GM12891 (cell line): Measurements from ENCODE around the gene LY6G6F.

Source experiments
- DNase-seq: peaks from one replicate; pipeline ENCODE4 v3.0.0; 2011; ENCODE audit warnings: low spot score; ENCODE audit not compliant: insufficient read length
- FAIRE-seq: peaks from 2 replicates; lab custom pipeline; 2011; peaks lifted over from hg19 to GRCh38; lab: Jason Lieb, UNC
- PAX5 ChIP-seq: IDR thresholded peaks from 2 replicates; pipeline ENCODE4 v1.6.1; 2011; ENCODE audit warnings: low read length, moderate library complexity, mild to moderate bottlenecking; ENCODE audit not compliant: insufficient read depth, severe bottlenecking
- POLR2A ChIP-seq: IDR thresholded peaks from 2 replicates; pipeline ENCODE4 v1.6.1; 2011; ENCODE audit warnings: low read depth, low read length, control low read depth
- POLR2AphosphoS5 ChIP-seq: IDR thresholded peaks from 2 replicates; pipeline ENCODE4 v1.6.1; 2011; ENCODE audit warnings: low read depth, low read length, control low read depth
- POU2F2 ChIP-seq: IDR thresholded peaks from 2 replicates; pipeline ENCODE4 v1.6.1; 2011; ENCODE audit warnings: low read depth, mild to moderate bottlenecking, control low read depth, low read length, moderate library complexity
- SPI1 ChIP-seq: IDR thresholded peaks from 2 replicates; pipeline ENCODE4 v1.6.1; 2011; ENCODE audit warnings: low read depth, low read length, control low read depth
- TAF1 ChIP-seq: IDR thresholded peaks from 2 replicates; pipeline ENCODE4 v1.6.1; 2011; ENCODE audit warnings: low read depth, low read length, control low read depth

LY6G6F gene

DNA sequence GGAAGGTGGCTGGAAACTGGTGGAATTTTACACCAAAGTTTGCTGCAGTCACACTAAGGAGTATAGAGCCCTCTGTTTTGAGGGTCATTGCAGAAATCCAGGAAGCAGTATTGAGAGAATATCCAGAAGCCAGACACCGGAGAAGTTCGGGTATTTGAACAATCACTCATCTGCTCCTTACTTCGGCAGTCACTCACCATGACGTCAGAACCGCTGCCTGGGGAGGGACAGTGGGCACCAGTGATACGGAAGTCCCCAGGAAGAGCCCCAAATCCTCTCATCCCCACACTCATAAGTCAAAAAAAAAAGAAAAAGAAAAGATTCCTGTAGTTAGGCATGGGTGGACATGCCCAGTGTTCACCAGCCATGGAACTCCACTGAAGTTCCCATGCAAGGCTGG, 29.8 kb upstream of the LY6G6F start:
- DNase-seq (no peak), FAIRE-seq (no peak)
- TF ChIP-seq POU2F2 (no peak), PAX5 (no peak), SPI1 (no peak)

DNA sequence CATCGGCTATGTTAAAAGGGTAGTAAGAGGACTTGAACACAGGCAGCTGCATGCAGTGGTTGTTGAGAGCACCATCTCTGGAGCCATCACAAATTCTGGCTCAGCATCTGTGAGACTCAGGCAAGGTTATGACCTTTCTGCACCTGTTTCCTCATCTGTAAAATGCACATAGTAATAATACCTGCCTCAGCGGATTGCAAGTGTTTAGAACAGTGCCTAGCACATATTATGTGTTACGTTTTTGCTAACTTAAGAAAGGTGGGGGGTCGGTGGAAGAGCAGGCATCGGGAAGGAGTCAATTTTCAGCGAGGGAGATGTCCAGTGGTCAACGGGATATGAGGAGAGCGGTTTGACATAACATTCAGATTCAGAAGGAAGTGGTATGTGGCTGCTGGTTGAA, 28.7 kb upstream of the LY6G6F start:
- FAIRE-seq (no peak), DNase-seq (no peak)
- no peak for TF ChIP-seq POLR2AphosphoS5
- no peak for TF ChIP-seq SPI1
- TF ChIP-seq PAX5, result no peak
- TF ChIP-seq POU2F2, result no peak
- no peak for TF ChIP-seq TAF1
- no peak for TF ChIP-seq POLR2A

- peak; percentile 52 for DNase-seq
- TF ChIP-seq POLR2A (no peak), SPI1 (peak; percentile 27)
- FAIRE-seq, result peak; percentile 91
Observed at GRCh38 chr6:31680226-31681134, 26.2 kb upstream of the LY6G6F start, which contains the start of gene LY6G5C. LY6G5C (minus strand) TSS chr6:31681067; CDS start chr6:31680373, 694 bp downstream.

- FAIRE-seq (no peak), DNase-seq (peak; percentile 60)
- TF ChIP-seq SPI1, result no peak
- TF ChIP-seq TAF1, result 0 out of 2 replicates have a peak, but pooled peaks have one; percentile 12
Observed at GRCh38 chr6:31681135-31681671, 25.5 kb upstream of the LY6G6F start.

GRCh38 chr6:31683591-31683990, 23.1 kb upstream of the LY6G6F start:
- DNase-seq, result no peak
- no peak for FAIRE-seq
- no peak for TF ChIP-seq PAX5
- no peak for TF ChIP-seq POLR2AphosphoS5
- no peak for TF ChIP-seq POLR2A
- TF ChIP-seq TAF1, result no peak
- TF ChIP-seq SPI1, result no peak
- no peak for TF ChIP-seq POU2F2

GRCh38 chr6:31686483-31686882, 20.2 kb upstream of the LY6G6F start:
- FAIRE-seq (no peak), DNase-seq (no peak)
- TF ChIP-seq POLR2AphosphoS5 (no peak), SPI1 (no peak), TAF1 (no peak), POLR2A (no peak), POU2F2 (no peak), PAX5 (no peak)

DNA sequence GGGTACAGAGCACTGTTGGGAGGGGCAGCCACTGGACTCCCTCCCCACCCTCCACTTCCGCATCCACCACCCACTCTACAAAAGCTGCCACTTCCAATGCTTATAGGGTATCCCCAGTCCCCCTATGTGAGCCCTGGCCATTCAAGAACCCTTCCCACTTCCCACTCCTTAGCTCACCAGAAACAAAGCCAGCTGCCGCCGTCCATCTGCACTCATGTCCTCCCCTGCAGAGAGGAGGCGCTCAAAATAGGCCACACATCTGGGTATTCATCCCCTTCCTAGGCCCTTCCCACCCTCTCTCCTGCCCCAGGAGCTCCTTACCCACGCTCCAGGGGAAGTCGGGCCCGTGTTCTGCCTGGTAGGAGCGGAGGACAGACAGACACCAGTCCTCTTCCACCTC, 19.3 kb upstream of the LY6G6F start:
- TF ChIP-seq POLR2AphosphoS5, result no peak
- TF ChIP-seq PAX5, result no peak
- TF ChIP-seq POU2F2, result no peak
- TF ChIP-seq SPI1, result no peak
- TF ChIP-seq POLR2A, result no peak
- no peak for TF ChIP-seq TAF1
- no peak for DNase-seq
- no peak for FAIRE-seq

- FAIRE-seq (no peak), DNase-seq (no peak)
- no peak for TF ChIP-seq TAF1
Observed at GRCh38 chr6:31687860-31688693, 18.6 kb upstream of the LY6G6F start.

DNA sequence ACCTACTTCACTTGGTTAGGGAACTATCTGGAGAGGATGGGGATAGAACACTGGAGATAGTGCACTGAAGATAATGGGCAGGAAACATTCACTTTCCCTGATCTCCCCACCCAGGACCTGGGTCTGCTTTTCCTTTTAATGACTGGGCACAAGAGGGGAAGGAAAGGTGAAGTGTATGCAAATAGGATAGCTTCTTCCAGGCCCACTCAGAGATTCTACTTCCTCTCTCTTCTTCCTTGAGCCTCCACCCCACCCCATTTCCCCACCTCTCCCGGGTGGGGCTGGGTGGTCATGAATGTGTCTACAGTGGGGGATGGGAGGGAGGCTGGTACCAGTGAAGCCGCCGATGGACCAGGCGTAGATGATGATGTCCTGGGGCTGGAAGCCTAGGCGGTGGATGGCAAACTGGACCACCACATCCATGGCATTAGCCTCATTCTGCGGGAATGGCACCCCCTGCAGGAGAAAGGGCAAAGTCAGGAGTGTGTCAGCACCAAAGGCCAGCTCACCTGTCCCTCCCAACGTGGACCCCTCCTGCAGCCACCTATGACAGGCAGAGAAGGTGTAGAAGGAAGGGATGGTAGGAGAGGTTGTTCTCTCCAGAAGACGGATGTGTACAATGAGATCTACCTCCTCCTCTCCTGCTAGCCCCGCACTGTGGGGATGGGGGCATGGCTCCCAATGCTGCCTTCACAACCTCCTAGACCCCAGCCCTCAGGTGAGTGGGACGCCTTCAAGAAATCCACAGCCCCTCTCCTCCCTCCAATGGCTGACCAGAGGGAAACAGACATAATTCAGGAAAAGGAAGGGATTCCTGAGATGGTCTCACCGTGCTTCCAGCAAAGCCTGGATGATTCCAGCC, 17.2 kb upstream of the LY6G6F start:
- FAIRE-seq (peak; percentile 57), DNase-seq (no peak)
- TF ChIP-seq PAX5, result no peak
- no peak for TF ChIP-seq TAF1
- no peak for TF ChIP-seq POU2F2
- no peak for TF ChIP-seq POLR2A
- no peak for TF ChIP-seq POLR2AphosphoS5
- TF ChIP-seq SPI1, result no peak
